K562 (cell line): ENCODE data around the gene PDE8A. TPM values are rescaled to one million over a fixed set of nuclear protein-coding genes. Genes with fewer than 3 reads are reported as not detected.

Experiments used
- ATAC-seq: fragments of 200-7000 bp; cut with Tn5 transposase; 3 replicates; pipeline ENCODE4 v1.9.1; 2020; ENCODE audit warnings: moderate library complexity
- BruUV-seq: library from RNA; stranded (reverse); fragments of 400-500 nt; replicated peaks from 2 replicates; lab custom pipeline; 2021; lab: Mats Ljungman, UMichigan
- CTCF ChIA-PET: fragments of 300-600 bp; formaldehyde crosslinking; extraction: SDS; loops from one replicate; lab custom pipeline; 2021; ENCODE audit warnings: low intra/inter-chr PET ratio; lab: Yijun Ruan, JAX
- POLR2A ChIA-PET: fragments of 300-600, 350-650 bp; sonication (Branson Sonifier 250); formaldehyde crosslinking; extraction: SDS; loops from one replicate; lab custom pipeline; 2021; ENCODE audit warnings: antibody characterized with exemption, inconsistent platforms; lab: Yijun Ruan, JAX
- DNase-seq, 4 experiments: peaks; one replicate each; pipeline versions ENCODE4 v3.0.0 to v3.0.0-alpha.2; 2011 to 2018; ENCODE audit warnings: low spot score in 3 of 4, mixed read lengths in 3 of 4; ENCODE audit errors: extremely low read depth in 1 of 4
- FAIRE-seq: peaks from 2 replicates; lab custom pipeline; 2011; peaks lifted over from hg19 to GRCh38; lab: Jason Lieb, UNC
- H2AFZ ChIP-seq: 2 replicates; pipeline ENCODE4 v1.6.0; 2011; ENCODE audit warnings: low read depth, low read length, control low read depth, inconsistent platforms
- H3K27ac ChIP-seq: fragments of 200-600 bp; 3 replicates; pipeline ENCODE4 v1.8.0; 2011; ENCODE audit warnings: low read depth, mild to moderate bottlenecking, control low read depth, inconsistent platforms, low read length, moderate library complexity, mixed read lengths; ENCODE audit errors: extremely low read depth
- H3K27me3 ChIP-seq, 2 experiments: fragments of 300-600 bp in 1 of 2; 2 replicates in 1 of 2; 3 replicates in 1 of 2; pipeline versions ENCODE4 v1.6.0 to v1.8.0; 2011; ENCODE audit warnings: inconsistent platforms in 2 of 2, low read length in 2 of 2, mild to moderate bottlenecking in 1 of 2, mixed read lengths in 1 of 2, moderate library complexity in 1 of 2; ENCODE audit not compliant: control insufficient read depth in 2 of 2, insufficient read depth in 2 of 2
- H3K36me3 ChIP-seq: fragments of 300-600 bp; 3 replicates; pipeline ENCODE4 v1.8.0; 2011; ENCODE audit warnings: mild to moderate bottlenecking, low read length, inconsistent platforms; ENCODE audit not compliant: control insufficient read depth, insufficient read depth
- H3K4me1 ChIP-seq, 2 experiments: fragments of 200-600 bp in 1 of 2; replicated peaks in 1 of 2; 2 replicates in 1 of 2; 3 replicates in 1 of 2; pipeline versions ENCODE4 v1.5.1 to v1.8.0; 2011; ENCODE audit warnings: inconsistent platforms in 2 of 2, low read length in 2 of 2, mild to moderate bottlenecking in 1 of 2, mixed read lengths in 1 of 2, moderate library complexity in 1 of 2; ENCODE audit not compliant: control insufficient read depth in 2 of 2, insufficient read depth in 2 of 2
- H3K4me2 ChIP-seq: 2 replicates; pipeline ENCODE4 v1.6.1; 2011; ENCODE audit warnings: low read length, control low read depth, inconsistent platforms, mixed read lengths; ENCODE audit not compliant: insufficient read depth
- H3K4me3 ChIP-seq: fragments of 200-600 bp; sonication (generic), shearing (Covaris generic); 2 replicates; pipeline ENCODE4 v1.5.1; 2016; ENCODE audit warnings: control low read depth, inconsistent platforms
- H3K79me2 ChIP-seq: fragments of 200-600 bp; 3 replicates; pipeline ENCODE4 v1.8.0; 2011; ENCODE audit warnings: low read length, inconsistent platforms; ENCODE audit not compliant: control insufficient read depth, insufficient read depth
- H3K9ac ChIP-seq, 2 experiments: 2 replicates each; pipeline versions ENCODE4 v1.6.0 to v1.6.1; 2011; ENCODE audit warnings: low read depth in 2 of 2, low read length in 2 of 2, control low read depth in 1 of 2, inconsistent platforms in 1 of 2, mild to moderate bottlenecking in 1 of 2, mixed read lengths in 1 of 2; ENCODE audit not compliant: insufficient read depth in 1 of 2
- H3K9me1 ChIP-seq: one replicate; pipeline ENCODE4 v1.6.0; 2011; ENCODE audit warnings: inconsistent platforms, mild to moderate bottlenecking, low read length, moderate library complexity; ENCODE audit not compliant: control insufficient read depth, insufficient read depth
- H3K9me3 ChIP-seq: replicated peaks from 2 replicates; pipeline ENCODE4 v1.5.1; 2011; ENCODE audit warnings: low read depth, low read length, inconsistent platforms; ENCODE audit not compliant: control insufficient read depth, insufficient read depth
- H4K20me1 ChIP-seq: replicated peaks from 2 replicates; pipeline ENCODE4 v1.6.1; 2011; ENCODE audit warnings: low read length, inconsistent platforms, mixed read lengths; ENCODE audit not compliant: control insufficient read depth, insufficient read depth
- C11orf30 ChIP-seq: fragments of 450-650 bp; IDR thresholded peaks from 2 replicates; pipeline ENCODE4 v1.6.1; 2016; ENCODE audit warnings: low read depth, mild to moderate bottlenecking
- DDX20 ChIP-seq: fragments of 450-650 bp; IDR thresholded peaks from 2 replicates; pipeline ENCODE4 v1.6.1; 2016; ENCODE audit warnings: missing genetic modification characterization, low read depth, mild to moderate bottlenecking, missing compliant biosample characterization, moderate library complexity
- DMBX1 ChIP-seq: fragments of 250-450 bp; sonication (Bioruptor Pico); IDR thresholded peaks from 2 replicates; pipeline ENCODE4 v1.8.0; 2022; ENCODE audit warnings: inconsistent platforms, mild to moderate bottlenecking, moderate library complexity, borderline replicate concordance
- JUNB ChIP-seq: fragments of 450-650 bp; formaldehyde crosslinking; conservative IDR thresholded peaks from 2 replicates; pipeline ENCODE4 v1.4.0; 2020; ENCODE audit warnings: mild to moderate bottlenecking
- MAX ChIP-seq: sonication (generic); formaldehyde crosslinking; IDR thresholded peaks from 2 replicates; pipeline ENCODE4 v1.9.0; 2022; ENCODE audit warnings: mild to moderate bottlenecking, missing genetic modification reagents
- PYGO2 ChIP-seq: fragments of 450-650 bp; IDR thresholded peaks from 2 replicates; pipeline ENCODE4 v1.6.1; 2016; ENCODE audit warnings: mild to moderate bottlenecking, missing genetic modification characterization, moderate library complexity, missing compliant biosample characterization
- REST ChIP-seq, 2 experiments: fragments of 450-650 bp; formaldehyde crosslinking in 1 of 2; IDR thresholded peaks; 2 replicates each; pipeline versions ENCODE4 v1.4.0 to v1.6.1; 2014 to 2020; ENCODE audit warnings: mild to moderate bottlenecking in 2 of 2, borderline replicate concordance in 1 of 2, low read depth in 1 of 2
- TAF9B ChIP-seq: fragments of 450-650 bp; IDR thresholded peaks from 2 replicates; pipeline ENCODE4 v1.6.1; 2018; ENCODE audit warnings: mild to moderate bottlenecking; ENCODE audit not compliant: partially characterized antibody
- ZKSCAN3 ChIP-seq: fragments of 250-450 bp; sonication (Bioruptor Pico); IDR thresholded peaks from 2 replicates; pipeline ENCODE4 v1.4.0; 2020
- ZNF165 ChIP-seq: fragments of 250-450 bp; sonication (Bioruptor Pico); IDR thresholded peaks from 2 replicates; pipeline ENCODE4 v1.4.0; 2020; ENCODE audit warnings: borderline replicate concordance
- ZNF586 ChIP-seq: fragments of 450-650 bp; formaldehyde crosslinking; conservative IDR thresholded peaks from 2 replicates; pipeline ENCODE4 v1.4.0; 2020; ENCODE audit warnings: mild to moderate bottlenecking, moderate library complexity
- WGBS: fragments of 100-300 bp; shearing (Covaris generic); methylation state at CpG from one replicate; pipeline ENCODE4 v1.1.6; 2016; ENCODE audit warnings: low coverage, mixed read lengths; ENCODE audit not compliant: insufficient coverage; ENCODE audit errors: missing lambda C conversion rate; 5-methylcytosine and 5-hydroxymethylcytosine counted together
- in situ Hi-C: fragments of 300-500 bp; cut with MboI; formaldehyde crosslinking; loops from 4 replicates; pipeline ENCODE4 v1.15.0; 2018; ENCODE audit warnings: inconsistent platforms, mixed read lengths
- intact Hi-C: fragments of 100-400 bp; cut with micrococcal nuclease; formaldehyde crosslinking; loops from 2 replicates; pipeline ENCODE4 v1.14.2; 2022
- polyA plus RNA-seq, 8 experiments: library from polyadenylated mRNA; depleted of rRNA in 4 of 8; stranded (reverse) in 5 of 8; unstranded in 3 of 8; fragments of >200 nt; fragmentation: Nextera tagmentation in 2 of 8; fragmentation: Illumina TruSeq in 1 of 8; extraction: Ambion mirVana in 2 of 8; extraction: Trizol in 1 of 8; gene quantifications; 2 replicates each; pipeline versions ENCODE4 v1.2.1 to v1.2.3, GENCODE V29; 2011 to 2014; ENCODE audit warnings: inconsistent platforms in 1 of 8, missing spikeins in 1 of 8
- total RNA-seq, 7 experiments: library from RNA; depleted of rRNA in 6 of 7; stranded (reverse); fragments of >200 nt in 6 of 7; fragmentation: Illumina TruSeq in 2 of 7; extraction: Trizol in 2 of 7; gene quantifications; 2 replicates each; pipeline versions ENCODE4 v1.2.1 to v1.2.3, GENCODE V29; 2011 to 2021; ENCODE audit warnings: low replicate concordance in 1 of 7

Gene PDE8A
- total and polyA plus RNA-seq, 9 of the 15 experiments (the other 6 are each of a cell fraction or from before 2014, with no cell fraction given), result 5.9 to 40.3 (median 19.8) TPM

- Histone ChIP-seq H3K4me1 (peaks cover 18 to 41% of the 10 kb centered on the region in 2 experiments; a peak in 4 of 5 replicates), H3K9me1 (no peaks in the 10 kb centered on the region), H3K9ac (no peak overlapping the region), H3K36me3 (no peaks in the 10 kb centered on the region), H3K27me3 (no peaks in the 10 kb centered on the region), H2AFZ (no peak overlapping the region), H3K27ac (no peak overlapping the region), H3K4me3 (no peak overlapping the region), H3K79me2 (peaks cover 89% of the 10 kb centered on the region), H3K4me2 (no peak overlapping the region), H3K9me3 (no peaks in the 10 kb centered on the region), H4K20me1 (peaks cover 22% of the 10 kb centered on the region)
- in situ Hi-C loops (no loop called here), intact Hi-C loops (no loop called here)
- DNase-seq (no peak), ATAC-seq (no peak), FAIRE-seq (no peak)
- ChIA-PET CTCF (no interaction called here), POLR2A (no interaction called here)
- whole genome bisulfite sequencing, result 73% methylated on average over 4 of the region's 4 CpGs
- TF ChIP-seq DMBX1 (CRISPR knock-in tag) (no peak), ZKSCAN3 (CRISPR knock-in tag) (no peak), TAF9B (no peak), REST (IDR thresholded peaks at IDR 0.05; ENCODE audit: borderline replicate concordance) (no peak), REST (CRISPR knock-in tag; IDR thresholded peaks at IDR 0.05; ENCODE audit: low read depth) (no peak), DDX20 (tag) (no peak), PYGO2 (no peak), ZNF165 (CRISPR knock-in tag) (no peak), JUNB (no peak), C11orf30 (no peak), ZNF586 (CRISPR knock-in tag) (no peak), MAX (no peak)
- BruUV-seq, result no TSS peak
These were observed 45.8 kb downstream of the PDE8A start for GRCh38 chr15:85027421-85027820.
